Keratinocyte (primary cell): Measurements from ENCODE around the gene CLEC6A.

Experiments
- EZH2 ChIP-seq: IDR thresholded peaks from one replicate; pipeline ENCODE4 v1.6.1; 2012; ENCODE audit warnings: inconsistent platforms, mild to moderate bottlenecking, low read length, moderate library complexity
- TF ChIP-seq, protein P1 (sequence below), 3 experiments: IDR thresholded peaks in 1 of 3; conservative IDR thresholded peaks in 1 of 3; optimal IDR thresholded peaks in 1 of 3; 2 replicates in 2 of 3; 3 replicates in 1 of 3; pipeline versions ENCODE3 to v1.5.1; 2011; ENCODE audit warnings: low read length in 3 of 3, mild to moderate bottlenecking in 3 of 3, moderate library complexity in 2 of 3, control low read depth in 1 of 3, inconsistent platforms in 1 of 3; ENCODE audit not compliant: insufficient read depth in 2 of 3; ENCODE audit errors: extremely low read depth in 1 of 3

DNA sequence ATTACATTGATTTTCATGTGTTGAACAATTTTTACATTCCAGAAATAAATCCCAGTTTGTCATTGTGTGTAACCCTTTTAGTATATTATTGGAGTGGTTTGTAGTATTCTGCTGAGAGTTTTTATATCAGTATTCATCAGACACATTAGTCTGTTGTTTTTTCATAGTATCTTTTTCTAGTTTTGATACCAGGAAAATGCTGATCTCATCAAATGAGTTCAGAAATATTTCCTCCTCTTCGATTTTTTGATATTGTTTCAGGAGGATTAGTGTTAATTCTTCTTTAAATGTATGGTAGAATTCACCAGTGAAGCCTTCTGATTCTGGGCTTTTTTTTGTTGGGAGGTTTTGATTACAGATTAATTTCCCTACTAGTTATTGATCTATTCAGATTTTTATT lies 15.3 kb downstream of the CLEC6A start:
- TF ChIP-seq, protein P1, sequence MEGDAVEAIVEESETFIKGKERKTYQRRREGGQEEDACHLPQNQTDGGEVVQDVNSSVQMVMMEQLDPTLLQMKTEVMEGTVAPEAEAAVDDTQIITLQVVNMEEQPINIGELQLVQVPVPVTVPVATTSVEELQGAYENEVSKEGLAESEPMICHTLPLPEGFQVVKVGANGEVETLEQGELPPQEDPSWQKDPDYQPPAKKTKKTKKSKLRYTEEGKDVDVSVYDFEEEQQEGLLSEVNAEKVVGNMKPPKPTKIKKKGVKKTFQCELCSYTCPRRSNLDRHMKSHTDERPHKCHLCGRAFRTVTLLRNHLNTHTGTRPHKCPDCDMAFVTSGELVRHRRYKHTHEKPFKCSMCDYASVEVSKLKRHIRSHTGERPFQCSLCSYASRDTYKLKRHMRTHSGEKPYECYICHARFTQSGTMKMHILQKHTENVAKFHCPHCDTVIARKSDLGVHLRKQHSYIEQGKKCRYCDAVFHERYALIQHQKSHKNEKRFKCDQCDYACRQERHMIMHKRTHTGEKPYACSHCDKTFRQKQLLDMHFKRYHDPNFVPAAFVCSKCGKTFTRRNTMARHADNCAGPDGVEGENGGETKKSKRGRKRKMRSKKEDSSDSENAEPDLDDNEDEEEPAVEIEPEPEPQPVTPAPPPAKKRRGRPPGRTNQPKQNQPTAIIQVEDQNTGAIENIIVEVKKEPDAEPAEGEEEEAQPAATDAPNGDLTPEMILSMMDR (optimal IDR thresholded peaks at IDR 0.05 in 1 of 3, IDR thresholded peaks at IDR 0.05 in 1 of 3, conservative IDR thresholded peaks at IDR 0.05 in 1 of 3; ENCODE audit: extremely low read depth in 1 of 3, insufficient read depth in 2 of 3, low read length in 3 of 3) = no peak
- TF ChIP-seq EZH2 = no peak
